Raji (cell line): ENCODE results near the gene PTPRD.

Source experiments
- POLR2A ChIP-seq: IDR thresholded peaks from 2 replicates; pipeline ENCODE4 v1.6.1; 2011; ENCODE audit warnings: low read depth, low read length, control low read depth; ENCODE audit not compliant: insufficient read depth

The PTPRD gene

DNA sequence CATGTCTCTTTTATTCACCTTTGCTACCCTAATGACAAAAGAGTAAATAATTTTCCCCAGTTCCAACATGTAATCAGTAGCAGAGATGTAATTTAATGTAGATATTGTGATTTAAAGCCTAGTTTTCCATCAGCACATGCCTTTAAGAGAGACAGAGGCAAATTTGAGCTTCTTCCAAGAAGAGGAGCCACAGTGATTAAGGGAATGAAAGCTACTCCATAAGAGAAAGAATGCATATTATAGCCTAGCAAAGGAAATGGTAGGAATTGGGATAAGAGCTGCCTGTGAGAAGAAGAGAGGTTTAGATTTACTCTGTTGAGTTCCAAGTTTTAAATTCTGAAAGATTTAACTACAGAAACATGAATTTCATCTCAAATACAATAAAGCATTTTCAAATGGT, 2222.2 kb downstream of the PTPRD start:
- no peak for TF ChIP-seq POLR2A

DNA sequence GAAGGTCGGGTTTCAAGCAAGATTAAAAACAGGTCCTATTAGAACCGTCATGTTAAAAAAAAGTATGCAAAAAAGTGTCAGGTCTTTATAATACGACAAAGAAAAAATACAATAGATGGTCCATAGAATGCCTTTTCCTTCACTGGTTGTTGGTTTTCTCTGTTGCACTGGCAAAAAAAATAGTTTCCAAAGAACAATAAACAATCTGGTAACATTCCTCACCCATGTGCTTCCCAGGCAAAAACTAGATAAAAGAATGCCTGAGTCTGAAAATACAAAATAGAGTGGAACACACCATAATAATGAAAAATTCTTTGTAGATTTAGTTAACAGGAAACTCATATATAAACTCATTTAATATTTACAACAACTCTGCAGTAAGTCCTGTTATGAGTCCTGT, 2223.3 kb downstream of the PTPRD start:
- TF ChIP-seq POLR2A = no peak

DNA sequence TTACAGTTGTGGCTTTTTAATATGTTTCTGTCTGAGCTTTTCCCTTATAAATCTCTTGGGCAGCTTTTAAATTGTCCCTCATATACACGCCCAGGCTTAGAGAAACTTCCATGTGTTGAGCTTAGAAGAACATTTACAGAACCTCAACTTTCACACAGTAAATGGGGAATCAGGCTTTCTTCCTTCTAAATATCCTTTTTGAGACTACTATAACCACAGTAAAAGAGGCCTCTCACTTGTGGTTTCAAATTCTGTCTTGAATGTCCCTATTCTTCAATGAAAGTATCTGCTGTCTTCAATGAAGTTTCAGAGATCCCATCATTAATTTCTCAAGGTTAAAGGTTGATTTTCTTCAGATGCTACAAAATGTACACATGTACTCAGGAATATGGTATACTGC, 2224.7 kb downstream of the PTPRD start:
- TF ChIP-seq POLR2A = no peak

DNA sequence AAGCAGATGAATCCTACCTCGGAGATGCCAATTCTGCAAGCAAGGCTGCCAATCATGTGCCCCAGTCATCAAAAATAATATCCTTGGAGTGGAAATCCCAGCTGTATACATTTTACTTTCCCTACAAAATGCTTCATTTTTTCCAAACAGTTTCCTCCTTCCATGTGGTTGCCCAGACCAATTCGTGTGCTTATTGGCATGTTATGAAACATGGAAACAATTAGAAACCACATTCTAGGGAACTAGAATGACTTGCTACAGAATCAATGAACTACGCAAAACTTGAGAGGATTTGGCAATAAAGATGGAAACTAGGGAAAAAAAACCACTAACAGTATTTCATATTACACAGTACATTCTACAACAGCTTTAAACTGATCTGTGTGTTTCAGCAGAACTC, 2228.7 kb downstream of the PTPRD start:
- TF ChIP-seq POLR2A = no peak

DNA sequence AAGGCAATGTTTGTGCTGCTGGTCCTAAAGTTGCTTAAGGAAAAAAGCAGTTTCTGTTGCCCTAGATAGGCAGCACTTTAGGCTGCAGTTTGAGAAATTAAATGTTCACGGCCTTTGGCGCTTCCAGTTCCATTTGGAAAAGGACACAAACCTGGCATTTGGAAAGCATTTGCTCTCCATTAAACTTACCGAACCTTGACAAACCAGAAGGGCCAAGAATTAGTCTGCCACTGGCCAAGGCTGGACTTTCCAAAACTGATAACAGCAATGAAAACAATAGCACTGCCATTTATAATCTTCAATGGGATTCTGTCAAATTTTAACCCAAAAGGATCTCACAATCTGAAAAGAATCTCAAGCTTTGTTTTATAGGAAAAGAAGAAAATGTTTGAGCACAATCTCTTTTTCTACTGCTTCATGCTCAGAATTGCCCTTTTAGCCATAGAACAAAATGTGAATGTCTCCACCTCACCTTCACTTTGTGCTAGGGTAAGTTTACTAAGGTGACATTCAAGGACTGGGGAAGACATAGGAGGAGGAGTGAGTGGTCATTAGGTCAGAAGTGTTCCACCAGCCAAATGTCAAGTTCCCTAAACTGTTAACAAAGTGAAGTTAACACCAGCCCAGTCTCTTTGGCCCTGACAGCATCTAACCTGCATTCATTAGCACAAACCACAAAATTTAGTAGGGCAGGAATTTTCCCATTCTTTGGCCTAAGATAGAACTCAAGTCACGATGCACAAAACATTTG, 2229.8 kb downstream of the PTPRD start:
- no peak for TF ChIP-seq POLR2A

DNA sequence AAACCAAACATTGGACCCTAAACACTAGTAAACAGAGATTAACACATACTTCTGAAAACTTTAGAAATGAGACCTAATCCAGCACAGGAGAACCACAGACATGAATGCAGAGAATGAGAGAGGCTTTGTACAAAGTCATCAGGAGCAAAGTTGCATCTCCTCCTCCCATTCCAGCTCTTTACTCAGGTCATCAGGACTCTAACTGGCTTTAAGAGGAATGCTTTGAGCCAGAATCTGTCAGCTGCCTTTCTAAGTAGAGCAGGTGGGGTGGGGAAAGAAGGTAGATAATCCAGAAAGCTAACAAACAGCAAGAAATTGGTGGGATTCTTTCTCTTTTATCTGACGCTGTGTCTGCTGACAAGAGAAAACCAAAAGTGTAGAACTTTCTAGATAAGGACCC, 2230.5 kb downstream of the PTPRD start:
- TF ChIP-seq POLR2A = no peak

DNA sequence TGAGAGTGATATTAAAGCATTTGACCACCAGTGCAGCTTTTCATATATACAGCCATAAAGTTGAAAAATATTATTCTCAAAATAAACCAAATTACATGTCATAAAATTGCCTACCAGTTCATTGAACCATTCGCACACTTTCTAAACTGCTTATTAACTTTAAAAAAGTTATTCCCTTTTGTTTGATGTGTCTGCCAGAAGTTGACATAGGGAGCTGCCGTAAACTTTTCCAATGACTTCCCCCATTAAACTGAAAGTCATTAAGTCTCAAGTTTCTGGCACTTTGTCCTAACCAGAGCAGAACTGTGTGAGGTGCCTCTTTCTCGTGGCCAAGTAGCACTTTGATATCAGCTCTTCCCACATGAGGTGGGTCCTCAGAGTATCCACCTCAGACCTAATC, 2231.2 kb downstream of the PTPRD start:
- TF ChIP-seq POLR2A = no peak

DNA sequence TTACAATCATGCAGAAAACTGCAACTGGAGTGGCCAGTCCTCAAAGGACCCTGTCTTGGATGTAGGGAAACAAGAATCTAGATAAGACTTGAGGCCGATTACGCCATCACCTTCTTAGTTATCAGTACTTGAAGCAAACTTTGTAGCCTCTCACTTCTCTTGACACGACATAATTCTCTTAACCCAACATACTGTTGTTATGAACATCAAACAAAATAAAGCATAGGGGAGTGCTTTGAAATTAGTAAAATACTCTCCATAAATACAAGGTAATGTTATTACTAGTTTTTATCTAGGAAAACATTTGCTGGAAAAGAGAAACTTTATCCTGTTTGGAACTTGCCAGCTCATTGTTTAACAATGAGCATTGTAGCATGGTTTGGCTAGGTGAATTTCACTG, 2238.3 kb downstream of the PTPRD start:
- TF ChIP-seq POLR2A = no peak

DNA sequence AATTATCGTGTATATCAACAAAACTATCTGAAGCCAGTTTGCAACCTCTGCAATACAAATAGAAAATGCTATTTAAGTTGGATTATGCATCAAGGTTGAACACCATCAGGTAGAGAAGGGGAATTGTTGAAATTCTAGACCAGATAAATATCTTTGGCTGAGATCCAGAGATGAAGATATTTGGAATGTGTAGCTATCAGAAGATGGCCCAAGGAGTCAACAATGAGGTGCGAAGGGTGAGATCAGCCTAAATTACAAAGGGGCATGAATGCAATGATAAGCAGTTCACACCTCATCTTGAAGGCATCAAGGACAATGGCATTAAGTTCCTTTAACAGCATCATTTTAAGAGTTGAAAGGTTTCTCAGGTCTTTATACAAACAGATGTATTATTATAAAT, 2241.1 kb downstream of the PTPRD start:
- no peak for TF ChIP-seq POLR2A

DNA sequence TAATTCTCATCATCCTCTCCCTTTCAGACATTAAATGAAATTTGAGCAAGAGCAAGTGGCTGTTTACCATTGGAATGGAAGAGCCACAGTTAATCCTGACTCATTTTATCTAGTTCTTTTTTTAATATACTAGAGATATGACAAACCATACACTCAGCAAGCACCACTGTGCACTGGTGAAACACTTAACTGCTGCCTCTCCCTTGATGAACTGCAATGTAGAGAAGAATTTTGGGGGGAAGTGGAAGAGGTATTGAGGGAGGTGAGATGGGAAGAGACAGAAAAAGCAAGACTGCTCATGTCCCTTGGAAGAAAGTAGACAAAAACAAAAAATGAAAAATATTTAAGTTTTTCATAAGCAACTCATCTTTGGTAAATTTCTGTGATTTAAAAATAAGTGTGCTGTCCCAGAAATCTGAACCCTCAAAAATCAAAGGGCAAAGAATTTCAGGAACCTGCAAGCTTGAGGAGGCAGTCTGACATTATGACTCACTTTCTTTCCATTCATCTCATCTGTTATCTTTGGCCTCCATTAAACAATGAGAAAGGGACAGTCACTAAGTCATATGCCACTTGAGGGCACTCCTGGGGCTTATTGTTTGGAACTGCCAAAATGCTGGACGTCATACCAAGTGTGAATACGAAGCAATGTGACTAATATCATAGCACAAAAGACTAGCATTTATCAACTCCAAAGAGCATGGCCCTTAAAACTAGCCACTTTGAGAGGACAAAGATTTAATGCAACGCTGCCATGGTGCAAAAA, 2246.5 kb downstream of the PTPRD start:
- no peak for TF ChIP-seq POLR2A

DNA sequence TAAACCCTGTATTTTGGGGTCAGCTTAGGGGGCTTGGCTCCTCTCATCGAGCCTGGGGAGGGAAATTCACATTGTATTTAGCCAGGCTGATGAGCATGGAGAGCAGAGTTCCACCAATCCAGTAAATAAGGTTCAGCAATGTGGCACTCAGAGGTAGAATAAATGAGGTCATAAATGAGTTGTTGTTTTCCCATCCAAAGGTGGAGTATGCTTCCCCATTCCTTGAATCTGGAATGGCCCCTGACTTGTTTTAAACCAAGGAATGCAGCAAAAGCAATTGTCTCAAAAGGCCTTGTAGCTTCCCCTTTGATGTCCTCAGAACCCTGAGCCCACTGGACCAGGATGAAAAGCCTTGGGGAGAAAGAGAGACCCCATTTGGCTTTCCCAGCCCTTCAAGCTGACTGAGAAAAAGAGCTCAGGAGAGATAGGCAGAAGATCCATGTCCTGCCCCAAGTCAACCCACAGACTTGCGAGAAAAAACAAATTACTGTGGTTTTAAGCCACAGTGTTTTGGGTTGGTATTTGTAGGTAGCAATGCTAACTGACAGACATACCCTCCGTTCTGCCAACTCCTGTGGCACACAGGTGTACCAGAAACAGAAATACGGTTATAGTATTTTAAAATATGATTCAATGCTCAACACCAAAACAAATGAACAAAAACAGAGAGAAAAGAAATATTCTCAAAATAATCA, 2247.2 kb downstream of the PTPRD start:
- no peak for TF ChIP-seq POLR2A

DNA sequence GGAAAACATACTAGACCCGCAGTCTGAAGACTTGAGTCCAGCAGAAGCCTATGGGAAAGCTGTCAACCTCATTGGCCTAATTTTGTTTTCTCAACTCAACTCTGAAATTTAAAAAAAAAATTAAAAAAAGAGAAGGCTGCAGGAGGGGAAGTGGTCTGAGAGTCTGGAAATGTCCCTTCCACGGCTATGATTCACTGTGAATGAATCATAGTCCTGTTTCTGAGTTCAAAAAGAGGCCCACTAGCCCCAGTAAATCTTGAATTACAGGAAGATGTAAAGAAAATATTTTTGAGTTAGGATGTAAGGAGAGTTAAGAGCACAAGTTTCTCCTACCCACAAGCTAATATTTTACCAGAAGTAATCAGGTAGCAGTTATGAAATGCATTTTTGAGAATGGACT, 2247.8 kb downstream of the PTPRD start:
- no peak for TF ChIP-seq POLR2A

DNA sequence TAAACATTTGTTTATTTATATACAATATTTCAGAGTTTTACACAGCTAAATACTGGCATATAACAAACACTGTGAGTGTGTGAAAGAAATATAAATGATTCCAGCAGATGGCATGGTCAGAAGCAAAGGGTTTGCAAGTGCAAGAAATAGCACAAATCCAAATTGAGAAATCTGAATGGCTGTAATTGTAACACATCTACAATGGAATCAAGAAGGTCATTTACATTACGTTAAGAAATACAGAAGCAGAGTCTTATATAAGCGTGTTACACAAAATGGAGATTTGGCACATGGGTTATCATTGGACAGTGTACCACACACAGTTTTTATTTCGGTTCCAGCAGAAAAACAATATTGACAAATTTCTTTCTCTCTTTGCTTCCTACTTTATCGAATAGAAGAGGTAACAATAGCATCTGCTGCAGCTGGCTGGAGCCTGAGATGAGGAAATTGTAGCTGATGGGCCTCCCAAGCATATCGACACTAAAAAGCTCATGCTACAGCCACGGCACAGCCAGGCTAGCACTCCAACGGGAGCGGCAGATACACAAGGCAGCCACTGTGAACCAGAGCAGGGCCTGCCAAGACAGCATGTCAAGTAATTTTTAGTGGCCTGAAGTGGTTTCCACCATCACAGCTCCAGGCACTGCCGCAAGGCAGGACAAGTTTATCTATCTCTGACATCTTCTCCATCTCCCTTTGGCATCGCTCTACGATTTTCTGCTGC, 2248.6 kb downstream of the PTPRD start:
- no peak for TF ChIP-seq POLR2A

DNA sequence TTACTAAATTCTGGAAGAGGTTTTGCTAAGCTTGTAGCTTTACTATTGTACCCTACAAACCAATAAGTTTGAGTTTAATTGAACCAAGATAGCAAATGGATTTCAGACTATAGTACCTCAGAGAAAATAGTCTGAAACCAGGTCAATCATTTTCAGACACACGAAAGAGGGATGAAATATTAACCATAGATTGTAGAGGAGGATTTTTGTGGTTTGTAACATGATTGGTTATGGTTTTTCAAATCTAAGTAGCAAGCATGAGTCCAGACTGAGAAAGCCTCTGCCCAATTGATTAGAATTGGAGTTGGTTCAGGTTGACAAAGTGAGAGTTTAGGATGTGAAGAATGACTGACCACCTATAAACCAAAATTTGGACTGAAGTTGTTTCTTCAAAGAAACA, 2250.6 kb downstream of the PTPRD start:
- no peak for TF ChIP-seq POLR2A

DNA sequence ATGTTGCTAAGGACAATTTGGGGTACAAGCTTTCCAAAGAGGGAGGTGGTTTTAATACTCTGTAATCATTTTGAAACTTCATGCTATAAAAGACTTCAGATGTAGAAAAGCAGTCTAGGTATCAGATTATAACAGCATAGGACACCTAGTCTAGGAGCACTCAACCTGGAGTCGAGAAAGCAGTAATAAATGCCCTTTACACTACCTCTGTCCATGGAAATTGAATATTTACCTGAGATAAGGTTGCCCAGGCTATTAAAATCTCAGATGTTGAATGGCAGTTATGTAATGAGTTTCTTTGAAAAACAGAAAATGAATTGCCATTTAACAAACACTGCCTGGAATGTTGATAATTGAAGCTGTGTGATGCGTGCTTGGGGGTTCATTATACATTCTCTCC, 2251.4 kb downstream of the PTPRD start:
- TF ChIP-seq POLR2A = no peak
